Natural killer cell treated with Interleukin-12 subunit alpha and Interleukin-12 subunit beta and Interleukin-15 and Interleukin-18, amount 100 ng/mL, for 72 hours (primary cell): ENCODE results near the gene NDUFS7. TPM values are rescaled to one million over a fixed set of nuclear protein-coding genes. Genes with fewer than 3 reads are reported as not detected.

Experiments used
- ATAC-seq, 2 donors: fragments of 150-1000 bp; cut with Tn5 transposase in 1 of 2; sonication (Bioruptor Pico), chemical (Tn5 transposase) in 1 of 2; 2 replicates each; pipeline ENCODE4 v1.10.0; 2021
- DNase-seq: peaks from one replicate; pipeline ENCODE4 v3.0.0; 2022; ENCODE audit warnings: low spot score
- H3K27ac Mint-ChIP-seq, 2 donors: 1 replicate in 1 of 2; 2 replicates in 1 of 2; pipeline ENCODE4 v1.8.0; 2022; ENCODE audit warnings: mixed read lengths in 2 of 2, mild to moderate bottlenecking in 1 of 2, moderate library complexity in 1 of 2
- H3K27me3 Mint-ChIP-seq, 2 donors: 1 replicate in 1 of 2; 2 replicates in 1 of 2; pipeline ENCODE4 v1.8.0; 2022; ENCODE audit warnings: mixed read lengths in 2 of 2
- H3K36me3 Mint-ChIP-seq: one replicate; pipeline ENCODE4 v1.8.0; 2022; ENCODE audit warnings: mixed read lengths
- H3K4me1 Mint-ChIP-seq, 2 donors: 1 replicate in 1 of 2; 2 replicates in 1 of 2; pipeline ENCODE4 v1.8.0; 2022; ENCODE audit warnings: low read depth in 2 of 2, mixed read lengths in 2 of 2, mild to moderate bottlenecking in 1 of 2
- H3K4me3 Mint-ChIP-seq: one replicate; pipeline ENCODE4 v1.8.0; 2022; ENCODE audit warnings: mixed read lengths
- H3K9me3 Mint-ChIP-seq: 2 replicates; pipeline ENCODE4 v1.8.0; 2022; ENCODE audit warnings: mixed read lengths
- total RNA-seq, 2 donors: library from RNA; stranded (reverse); gene quantifications; one replicate each; pipeline ENCODE4 v1.2.3, GENCODE V29; 2022

NDUFS7 gene
- total RNA-seq: 10 to 100 TPM; 89.1 to 89.5 TPM

DNA sequence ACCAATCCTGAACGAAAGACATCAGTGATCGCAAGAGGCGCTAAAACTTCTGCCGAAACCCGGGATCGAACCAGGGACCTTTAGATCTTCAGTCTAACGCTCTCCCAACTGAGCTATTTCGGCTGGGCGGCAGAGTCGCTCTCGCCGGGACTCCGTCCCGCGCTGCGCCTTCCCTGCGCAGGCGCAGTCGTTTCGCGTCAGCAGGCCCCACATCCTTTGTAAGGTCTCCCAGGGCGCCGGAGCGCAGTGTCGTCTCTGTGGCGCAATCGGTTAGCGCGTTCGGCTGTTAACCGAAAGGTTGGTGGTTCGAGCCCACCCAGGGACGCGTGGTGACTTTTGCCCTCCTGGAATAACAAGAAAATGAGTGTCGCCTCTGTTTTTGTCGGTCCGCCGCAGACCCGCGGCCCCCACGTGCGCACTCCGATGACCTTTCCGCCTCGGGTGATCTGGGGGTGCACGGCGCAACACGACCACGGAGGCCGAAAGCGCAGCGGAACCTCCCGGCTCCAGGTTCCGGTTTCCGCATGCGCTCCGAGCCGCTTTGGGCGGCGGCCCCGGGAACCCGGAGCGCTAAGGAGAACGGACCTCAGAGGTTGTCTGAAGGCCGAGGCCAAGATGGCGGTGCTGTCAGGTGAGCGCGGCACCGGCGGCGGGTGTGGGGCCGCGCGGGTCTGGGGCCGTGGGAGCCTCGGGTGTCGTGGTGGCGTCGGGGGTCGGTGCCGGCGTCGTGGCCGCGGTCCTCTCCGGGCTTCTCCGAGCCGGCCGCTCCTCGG, at the start of gene NDUFS7:
Gene NDUFS7, plus strand, starts transcription at position 596 of the 773 bp plus-strand sequence. Its CDS starts 20 bp downstream, at position 616.
- Mint-ChIP-seq H3K9me3 (no peaks in the 10 kb centered on the region), H3K36me3 (no peaks in the 10 kb centered on the region), H3K27ac (peak within 1 kb of the TSS; percentile 99 to 100), H3K27me3 (no peaks in the 10 kb centered on the region), H3K4me3 (peak within 1 kb of the TSS; percentile 85), H3K4me1 (peaks cover 16 to 22% of the 10 kb centered on the region in 2 donors)
- DNase-seq: peak; percentile 92
- peak; percentile 90 to 91 for ATAC-seq

DNA sequence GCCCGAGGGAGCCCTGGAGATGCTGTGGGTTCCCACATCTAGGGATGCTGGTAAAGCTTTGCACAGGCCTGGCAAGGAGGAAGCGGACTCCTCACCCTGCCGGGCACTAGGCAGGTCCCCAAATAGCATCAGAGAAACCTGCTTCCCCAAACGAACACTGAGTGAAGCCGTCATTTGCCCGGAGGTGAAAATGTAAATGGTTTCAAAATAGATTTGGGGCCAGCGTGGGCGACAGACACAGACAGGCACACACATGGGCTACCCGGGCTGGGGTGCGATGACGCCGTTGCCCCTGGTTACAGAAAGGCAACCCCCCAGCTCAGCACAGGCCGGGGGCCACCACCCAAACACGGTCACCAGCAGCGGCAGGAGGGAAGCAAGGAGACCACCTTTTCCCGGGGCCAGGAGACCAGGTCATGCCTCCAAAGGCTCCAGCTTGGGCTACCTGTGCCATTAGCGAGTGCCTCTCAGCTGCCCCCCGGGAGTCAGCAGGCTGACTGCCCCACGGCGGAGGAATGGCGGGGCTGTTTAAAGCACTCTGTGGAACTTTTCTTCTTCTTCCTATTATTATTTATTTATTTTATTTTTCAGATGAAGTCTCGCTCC, 47.5 kb upstream of the NDUFS7 start:
- Mint-ChIP-seq H3K9me3 (no peaks in the 10 kb centered on the region), H3K27me3 (peaks cover 0 to 2% of the 10 kb centered on the region in 2 donors), H3K36me3 (no peaks in the 10 kb centered on the region)

DNA sequence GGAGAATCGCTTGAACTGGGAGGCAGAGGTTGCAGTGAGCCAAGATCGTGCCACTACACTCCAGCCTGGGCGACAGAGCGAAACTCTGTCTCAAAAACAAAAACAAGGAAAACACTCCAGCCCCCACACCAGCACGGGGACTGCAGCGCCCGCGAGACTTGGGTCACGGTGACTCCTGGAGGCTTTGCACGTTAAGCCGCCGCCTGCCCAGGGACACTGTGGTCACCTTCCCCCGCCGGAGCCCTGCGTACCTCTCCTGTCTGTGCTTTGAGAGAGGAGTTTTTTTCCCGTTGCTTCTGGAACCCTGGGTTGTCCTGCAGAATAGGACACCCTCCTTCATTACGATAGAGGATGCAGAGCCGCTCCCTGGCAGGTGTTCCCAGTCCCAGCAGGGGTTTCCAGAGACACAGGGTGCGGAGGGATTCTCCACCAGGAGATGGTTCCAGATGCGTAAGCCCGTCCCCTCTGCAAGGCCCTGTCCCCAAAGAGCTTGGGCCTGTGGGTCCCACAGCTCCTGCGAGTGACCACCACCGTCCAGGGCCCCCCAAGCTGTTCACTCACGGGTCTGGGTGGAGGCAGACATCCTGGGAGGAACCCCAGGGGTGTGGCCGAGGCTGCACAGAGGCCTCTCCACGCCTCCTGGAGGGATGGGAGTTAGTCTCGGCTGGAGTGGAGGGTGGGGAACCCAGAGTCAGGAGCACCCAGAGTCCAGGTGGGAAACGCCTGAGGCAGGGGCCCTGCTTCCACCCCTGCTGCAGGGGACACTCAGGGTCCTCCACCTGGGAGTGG, 42.8 kb upstream of the NDUFS7 start:
- Mint-ChIP-seq H3K27me3 (peaks cover 0 to 2% of the 10 kb centered on the region in 2 donors), H3K27ac (no peak overlapping the region), H3K36me3 (no peaks in the 10 kb centered on the region), H3K9me3 (no peaks in the 10 kb centered on the region), H3K4me3 (no peak overlapping the region), H3K4me1 (peaks cover 0 to 4% of the 10 kb centered on the region in 2 donors)
- ATAC-seq: no peak
- no peak for DNase-seq

More for the DNA sequence above, 47.5 kb upstream of the NDUFS7 start:
- Mint-ChIP-seq H3K4me3 (no peak overlapping the region), H3K27ac (no peak overlapping the region), H3K4me1 (no peaks in the 10 kb centered on the region)
- no peak for DNase-seq
- ATAC-seq: no peak

DNA sequence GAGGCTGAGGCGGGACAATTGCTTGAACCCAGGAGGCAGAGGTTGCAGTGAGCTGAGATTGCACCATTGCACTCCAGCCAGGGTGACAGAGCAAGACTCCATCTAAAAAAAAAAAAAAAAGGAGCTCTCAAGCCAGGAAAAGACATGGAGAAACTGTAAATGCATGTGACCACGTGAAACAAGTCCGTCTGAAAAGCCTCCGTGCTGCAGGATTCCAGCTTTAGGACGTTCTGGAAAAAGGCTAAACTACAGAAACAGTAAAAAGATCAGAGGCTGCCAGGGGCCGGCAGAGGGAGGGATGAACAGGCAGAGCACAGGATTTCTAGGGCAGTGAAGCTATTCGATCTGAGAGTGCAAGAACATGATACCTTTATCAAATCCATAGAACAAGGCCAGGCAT, 40.7 kb upstream of the NDUFS7 start:
- ATAC-seq (no peak), DNase-seq (no peak)
- Mint-ChIP-seq H3K27ac (no peak overlapping the region), H3K27me3 (peaks cover 0 to 2% of the 10 kb centered on the region in 2 donors), H3K36me3 (no peaks in the 10 kb centered on the region), H3K4me1 (peaks cover 0 to 4% of the 10 kb centered on the region in 2 donors), H3K9me3 (no peaks in the 10 kb centered on the region), H3K4me3 (no peak overlapping the region)

DNA sequence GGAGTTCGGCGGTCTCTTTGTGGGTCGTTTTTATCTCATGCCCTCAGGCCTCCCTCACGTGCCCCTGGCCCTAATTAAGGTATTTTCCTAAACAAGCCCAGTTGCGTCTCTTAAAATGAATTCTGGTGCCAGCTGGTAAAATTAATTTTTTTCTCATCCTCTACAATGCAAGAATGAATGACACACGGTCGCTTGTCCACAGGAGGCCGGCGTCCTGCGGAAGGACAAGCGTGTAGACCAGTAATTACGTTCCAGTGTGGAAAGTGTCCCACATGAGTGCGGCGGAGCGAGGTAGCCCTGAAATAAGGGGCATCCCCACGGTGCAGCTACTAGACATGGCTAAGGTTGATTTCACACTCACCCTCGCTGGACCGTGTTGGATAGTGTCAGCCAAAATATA, 34.5 kb upstream of the NDUFS7 start:
- no peak for DNase-seq
- ATAC-seq: no peak
- no peaks in the 10 kb centered on the region for H3K9me3 Mint-ChIP-seq
- no peak overlapping the region for H3K4me3 Mint-ChIP-seq
- H3K27me3 Mint-ChIP-seq: peaks cover 0 to 3% of the 10 kb centered on the region in 2 donors
- H3K4me1 Mint-ChIP-seq: peaks cover 0 to 4% of the 10 kb centered on the region in 2 donors
- no peaks in the 10 kb centered on the region for H3K36me3 Mint-ChIP-seq
- H3K27ac Mint-ChIP-seq: no peak overlapping the region

DNA sequence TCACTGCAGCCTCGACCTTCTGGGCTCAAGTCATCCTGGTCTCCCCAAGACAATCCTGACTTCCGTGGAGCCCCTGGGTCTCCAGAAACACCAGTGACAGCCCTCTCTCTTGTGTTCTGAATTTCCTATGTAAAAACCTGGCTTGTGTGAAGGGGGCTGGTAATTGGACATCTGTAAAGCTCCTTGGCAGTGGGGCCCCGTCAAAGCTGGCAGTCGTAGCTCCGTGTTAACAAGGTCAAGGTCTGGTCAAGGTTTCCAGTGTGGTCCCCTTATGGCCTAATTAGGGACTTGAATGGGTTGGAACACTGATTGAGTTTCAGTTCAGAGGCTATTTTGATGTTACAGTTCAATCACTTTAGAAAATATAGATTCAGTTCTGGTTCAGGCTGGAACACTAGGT, 32.8 kb upstream of the NDUFS7 start:
- H3K27ac Mint-ChIP-seq: no peak overlapping the region

DNA sequence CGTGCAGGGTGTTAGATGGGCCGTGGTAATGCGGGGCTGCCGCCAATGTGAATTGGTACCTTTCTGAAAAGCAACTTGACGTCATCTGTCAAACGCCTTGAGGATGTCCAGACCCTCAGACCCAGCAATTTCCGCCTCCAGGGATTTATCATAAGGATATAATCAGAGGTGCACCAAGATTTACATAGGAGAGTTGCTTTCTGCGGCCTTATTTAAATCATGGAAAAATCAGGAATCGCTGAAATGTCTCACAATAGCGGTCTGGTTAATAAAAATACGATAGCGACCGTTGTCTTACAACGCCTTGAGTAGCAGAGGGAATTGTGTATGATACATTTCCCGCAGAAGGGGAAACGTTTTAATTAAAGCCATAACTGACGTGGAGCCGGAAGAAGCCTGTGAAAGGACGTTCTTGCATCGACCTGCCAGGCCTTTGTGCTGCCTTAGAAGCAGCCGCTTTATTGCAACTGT, 32.3 kb upstream of the NDUFS7 start:
- no peaks in the 10 kb centered on the region for H3K9me3 Mint-ChIP-seq
- ATAC-seq (no peak), DNase-seq (no peak)
- H3K27ac Mint-ChIP-seq: no peak overlapping the region
- H3K4me1 Mint-ChIP-seq: peaks cover 11% of the 10 kb centered on the region in 2 donors
- H3K27me3 Mint-ChIP-seq: peaks cover 0 to 3% of the 10 kb centered on the region in 2 donors
- H3K4me3 Mint-ChIP-seq: no peak overlapping the region
- H3K36me3 Mint-ChIP-seq: no peaks in the 10 kb centered on the region

More for the DNA sequence above, 32.8 kb upstream of the NDUFS7 start:
- Mint-ChIP-seq H3K4me3 (no peak overlapping the region), H3K36me3 (no peaks in the 10 kb centered on the region), H3K27me3 (peaks cover 0 to 3% of the 10 kb centered on the region in 2 donors), H3K4me1 (peaks cover 7 to 8% of the 10 kb centered on the region in 2 donors), H3K9me3 (no peaks in the 10 kb centered on the region)
- DNase-seq (no peak), ATAC-seq (no peak)

DNA sequence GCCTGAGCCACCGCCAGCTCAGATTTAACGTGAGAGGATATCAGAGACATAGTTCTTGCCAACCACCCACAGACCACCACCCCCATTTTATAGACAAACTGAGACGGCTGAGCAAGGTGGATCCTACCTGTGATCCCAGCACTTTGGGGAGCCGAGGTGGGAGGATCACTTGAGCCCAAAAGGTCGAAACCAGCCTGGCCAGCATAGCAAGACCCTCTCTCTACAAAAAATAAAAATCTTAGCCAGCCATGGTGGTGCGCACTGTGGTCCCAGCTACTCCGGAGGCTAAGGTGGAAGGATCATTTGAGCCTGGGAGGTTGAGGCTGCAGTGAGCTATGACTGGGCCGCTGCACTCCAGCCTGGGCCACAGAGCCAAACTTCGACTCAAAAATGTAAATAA, 30.6 kb upstream of the NDUFS7 start:
- ATAC-seq (no peak), DNase-seq (no peak)
- Mint-ChIP-seq H3K27ac (no peak overlapping the region), H3K4me3 (no peak overlapping the region), H3K9me3 (no peaks in the 10 kb centered on the region), H3K27me3 (peaks cover 0 to 3% of the 10 kb centered on the region in 2 donors), H3K36me3 (peaks cover 3% of the 10 kb centered on the region), H3K4me1 (peaks cover 11% of the 10 kb centered on the region in 2 donors)

DNA sequence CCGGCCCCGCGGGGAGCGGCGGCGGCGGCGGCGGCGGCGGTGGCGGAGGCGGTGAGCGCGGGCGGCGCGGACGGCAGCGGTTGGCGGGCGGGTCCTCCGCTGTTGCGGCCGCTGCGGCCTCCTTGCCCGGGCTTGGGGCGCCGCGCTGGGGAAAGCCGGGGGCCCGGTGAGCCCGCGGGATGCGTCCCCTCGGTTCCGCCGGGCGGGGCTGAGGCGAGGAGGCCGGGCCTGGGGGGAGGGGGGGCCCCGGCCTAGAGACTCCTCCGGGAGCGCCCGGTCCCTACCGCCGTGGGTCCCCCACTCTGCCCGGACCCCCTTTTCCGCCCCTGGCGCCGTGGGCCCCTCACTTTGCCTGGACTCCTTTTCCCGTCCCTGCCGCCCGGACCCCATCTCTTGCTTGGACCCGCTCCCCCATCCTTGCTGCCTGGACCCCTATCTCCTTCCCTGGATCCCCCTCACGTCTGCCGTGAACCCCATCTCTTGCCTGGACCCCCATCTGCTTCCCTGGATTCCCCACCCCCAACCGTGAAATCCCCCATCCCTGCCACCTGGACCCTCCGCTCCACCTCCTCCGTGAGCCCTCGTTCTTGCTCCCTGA, 28.6 kb upstream of the NDUFS7 start:
- DNase-seq (no peak), ATAC-seq (peak; percentile 77 to 78)
- peak overlapping the region; percentile 97 for H3K4me3 Mint-ChIP-seq
- H3K27ac Mint-ChIP-seq: peak overlapping the region; percentile 83 to 85
- H3K9me3 Mint-ChIP-seq: no peaks in the 10 kb centered on the region
- no peaks in the 10 kb centered on the region for H3K27me3 Mint-ChIP-seq
- H3K36me3 Mint-ChIP-seq: peaks cover 6% of the 10 kb centered on the region
- H3K4me1 Mint-ChIP-seq: peaks cover 11% of the 10 kb centered on the region in 2 donors

DNA sequence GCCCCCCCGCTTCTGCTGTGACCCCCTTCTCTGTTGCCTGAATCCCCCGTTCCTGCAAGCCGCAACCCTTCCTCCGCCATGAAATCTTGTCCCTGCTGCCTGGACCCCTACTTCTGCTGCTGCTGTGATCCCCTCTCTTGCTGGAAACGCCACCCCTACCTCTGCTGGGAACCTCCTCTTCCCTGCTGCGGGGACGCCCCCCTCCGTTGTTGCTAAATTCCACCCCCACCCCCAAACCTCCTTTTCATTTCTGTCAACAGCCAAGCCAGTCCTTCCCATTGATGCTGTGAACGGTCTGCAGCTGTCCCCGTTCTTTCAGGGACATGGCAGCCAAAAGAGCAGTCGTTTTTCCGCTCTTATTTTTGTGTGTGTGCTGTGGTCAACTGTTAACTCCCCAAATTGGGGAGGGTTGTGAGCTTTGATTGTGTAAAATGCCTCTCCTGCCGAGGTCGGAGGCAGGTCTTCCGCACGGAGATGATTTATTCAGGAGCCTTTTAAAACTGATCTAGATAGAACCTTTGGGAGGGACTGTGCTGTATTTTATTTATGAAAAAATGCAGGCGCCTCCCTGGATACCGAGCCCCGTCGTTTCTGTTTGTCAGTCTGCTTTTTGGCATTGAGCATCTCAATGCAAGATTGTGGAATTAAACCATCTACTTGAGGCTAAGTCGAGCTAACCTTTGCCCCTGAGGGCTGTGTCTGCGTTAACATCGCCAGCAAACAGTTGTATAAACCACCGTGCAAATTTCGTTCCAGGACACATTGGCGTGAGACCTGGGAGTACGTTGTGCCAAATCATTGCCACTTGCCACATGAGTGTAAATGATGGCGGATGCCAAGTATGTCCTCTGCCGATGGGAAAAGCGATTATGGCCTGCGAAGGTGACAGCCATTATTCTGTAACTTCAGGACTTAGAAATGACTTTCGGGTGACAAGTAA, 27.9 kb upstream of the NDUFS7 start:
- DNase-seq (no peak), ATAC-seq (no peak)
- H3K4me1 Mint-ChIP-seq: peaks cover 11% of the 10 kb centered on the region in 2 donors
- H3K9me3 Mint-ChIP-seq: no peaks in the 10 kb centered on the region
- peak overlapping the region; percentile 83 to 85 for H3K27ac Mint-ChIP-seq
- peaks cover 6% of the 10 kb centered on the region for H3K36me3 Mint-ChIP-seq
- H3K4me3 Mint-ChIP-seq: peak overlapping the region; percentile 97
- H3K27me3 Mint-ChIP-seq: no peaks in the 10 kb centered on the region

DNA sequence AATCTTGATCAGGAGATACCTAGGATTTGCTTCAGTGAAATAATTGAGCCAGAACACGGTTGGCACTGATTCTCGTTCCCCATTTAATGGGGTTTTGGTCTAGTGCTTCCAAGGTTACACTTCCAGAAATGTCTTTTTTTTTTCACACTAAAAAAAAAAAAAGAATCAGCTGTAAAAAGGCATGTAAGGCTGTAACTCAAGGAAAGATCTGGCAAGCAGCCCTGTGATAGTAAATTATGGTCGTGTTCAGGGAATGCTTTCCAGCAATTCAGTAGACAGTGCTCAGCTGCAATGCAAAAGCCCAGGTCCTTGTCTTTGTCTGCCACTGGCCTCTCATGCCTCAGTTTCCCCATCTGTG, 27.2 kb upstream of the NDUFS7 start:
- H3K4me3 Mint-ChIP-seq: peak overlapping the region; percentile 97
- peaks cover 11% of the 10 kb centered on the region in 2 donors for H3K4me1 Mint-ChIP-seq
- DNase-seq: no peak
- no peak overlapping the region for H3K27ac Mint-ChIP-seq
- H3K36me3 Mint-ChIP-seq: peaks cover 6% of the 10 kb centered on the region
- H3K27me3 Mint-ChIP-seq: no peaks in the 10 kb centered on the region
- no peaks in the 10 kb centered on the region for H3K9me3 Mint-ChIP-seq
- ATAC-seq: no peak

DNA sequence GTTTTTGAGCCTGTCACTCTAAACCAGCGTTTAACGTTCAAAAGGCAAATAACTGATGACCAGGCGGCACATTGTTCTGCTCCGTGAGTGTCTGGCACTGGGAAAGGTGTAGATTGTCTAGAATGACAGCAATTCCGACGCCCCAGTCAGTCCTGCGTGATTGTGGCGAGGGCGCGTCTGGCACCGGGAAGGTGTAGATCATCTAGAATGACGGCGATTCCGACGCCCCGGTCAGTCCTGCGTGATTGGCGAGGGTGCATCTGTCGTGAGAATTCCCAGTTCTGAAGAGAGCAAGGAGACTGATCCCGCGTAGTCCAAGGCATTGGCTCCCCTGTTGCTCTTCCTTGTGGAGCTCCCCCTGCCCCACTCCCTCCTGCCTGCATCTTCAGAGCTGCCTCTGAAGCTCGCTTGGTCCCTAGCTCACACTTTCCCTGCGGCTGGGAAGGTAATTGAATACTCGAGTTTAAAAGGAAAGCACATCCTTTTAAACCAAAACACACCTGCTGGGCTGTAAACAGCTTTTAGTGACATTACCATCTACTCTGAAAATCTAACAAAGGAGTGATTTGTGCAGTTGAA, 26.1 kb upstream of the NDUFS7 start:
- ATAC-seq (no peak), DNase-seq (no peak)
- Mint-ChIP-seq H3K27ac (no peak overlapping the region), H3K36me3 (peaks cover 11% of the 10 kb centered on the region), H3K4me1 (peaks cover 14 to 15% of the 10 kb centered on the region in 2 donors), H3K4me3 (no peak overlapping the region), H3K27me3 (no peaks in the 10 kb centered on the region), H3K9me3 (no peaks in the 10 kb centered on the region)
